Panc1 (cell line): ENCODE measurements around the gene LRRC46.

ENCODE experiments used
- POLR2AphosphoS5 ChIP-seq: IDR thresholded peaks from 2 replicates; pipeline ENCODE4 v1.6.1; 2012; ENCODE audit warnings: mild to moderate bottlenecking, low read depth, low read length, moderate library complexity
- SIN3A ChIP-seq: IDR thresholded peaks from 2 replicates; pipeline ENCODE4 v1.6.1; 2012; ENCODE audit warnings: low read depth, mild to moderate bottlenecking, low read length, moderate library complexity, borderline replicate concordance; ENCODE audit not compliant: insufficient read depth
- TCF7L2 ChIP-seq: IDR thresholded peaks from 2 replicates; pipeline ENCODE4 v1.6.1; 2011; ENCODE audit warnings: mild to moderate bottlenecking, low read depth, low read length, inconsistent platforms
- TF ChIP-seq, protein P1 (sequence below): fragments of 450-650 bp; IDR thresholded peaks from 2 replicates; pipeline ENCODE4 v1.5.1; 2017; ENCODE audit warnings: mild to moderate bottlenecking
- TF ChIP-seq, protein P2 (sequence below), 2 experiments: IDR thresholded peaks; 2 replicates each; pipeline ENCODE4 v1.6.1; 2011 to 2012; ENCODE audit warnings: low read depth in 2 of 2, control low read depth in 1 of 2, low read length in 1 of 2, mild to moderate bottlenecking in 1 of 2, moderate library complexity in 1 of 2; ENCODE audit not compliant: insufficient read depth in 1 of 2

DNA sequence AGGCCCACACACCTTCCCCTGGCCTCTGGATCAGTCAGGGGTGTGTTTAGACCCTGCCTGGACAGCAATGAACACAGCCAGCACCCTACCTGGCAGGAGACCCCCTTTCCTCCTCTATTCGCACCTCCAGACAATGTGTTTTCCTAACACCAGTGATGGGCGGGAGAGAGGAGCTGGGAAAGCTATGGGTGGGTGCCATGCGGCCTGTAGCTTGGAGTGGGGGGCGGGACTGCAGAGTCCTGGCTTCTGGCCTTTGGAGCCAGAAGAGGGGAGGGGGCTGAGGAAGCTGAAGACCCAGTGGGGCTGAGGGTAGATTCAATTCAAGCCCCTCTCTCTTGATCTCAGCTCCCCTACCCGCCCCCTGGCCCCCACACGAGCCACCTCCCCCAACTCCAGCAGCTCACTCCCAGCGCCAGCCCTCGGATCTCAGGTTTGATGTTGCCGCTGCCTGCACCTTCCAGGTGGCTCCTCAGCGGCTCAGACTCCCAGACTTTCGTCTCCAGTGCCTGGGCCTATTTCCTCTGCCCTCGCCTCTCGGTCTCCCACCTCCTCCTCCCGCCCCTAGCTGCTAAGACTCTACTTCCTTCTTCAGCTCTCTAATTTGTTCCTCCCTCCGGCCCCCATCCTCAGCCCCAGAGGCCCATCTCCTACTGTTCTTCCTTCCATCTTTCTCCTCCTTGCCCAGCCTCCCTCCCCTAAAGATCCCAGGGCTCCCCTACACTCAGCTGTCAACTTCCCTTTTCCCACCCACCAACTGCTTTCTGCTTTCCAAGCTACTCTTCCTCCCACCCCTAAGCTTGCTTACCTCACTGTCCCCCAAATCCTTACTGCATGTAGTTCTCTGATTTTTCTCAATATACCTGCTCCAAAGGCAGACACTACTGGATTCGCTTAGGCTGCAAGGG is 26.3 kb downstream of the LRRC46 start:
- no peak for TF ChIP-seq POLR2AphosphoS5
- TF ChIP-seq, protein P1, sequence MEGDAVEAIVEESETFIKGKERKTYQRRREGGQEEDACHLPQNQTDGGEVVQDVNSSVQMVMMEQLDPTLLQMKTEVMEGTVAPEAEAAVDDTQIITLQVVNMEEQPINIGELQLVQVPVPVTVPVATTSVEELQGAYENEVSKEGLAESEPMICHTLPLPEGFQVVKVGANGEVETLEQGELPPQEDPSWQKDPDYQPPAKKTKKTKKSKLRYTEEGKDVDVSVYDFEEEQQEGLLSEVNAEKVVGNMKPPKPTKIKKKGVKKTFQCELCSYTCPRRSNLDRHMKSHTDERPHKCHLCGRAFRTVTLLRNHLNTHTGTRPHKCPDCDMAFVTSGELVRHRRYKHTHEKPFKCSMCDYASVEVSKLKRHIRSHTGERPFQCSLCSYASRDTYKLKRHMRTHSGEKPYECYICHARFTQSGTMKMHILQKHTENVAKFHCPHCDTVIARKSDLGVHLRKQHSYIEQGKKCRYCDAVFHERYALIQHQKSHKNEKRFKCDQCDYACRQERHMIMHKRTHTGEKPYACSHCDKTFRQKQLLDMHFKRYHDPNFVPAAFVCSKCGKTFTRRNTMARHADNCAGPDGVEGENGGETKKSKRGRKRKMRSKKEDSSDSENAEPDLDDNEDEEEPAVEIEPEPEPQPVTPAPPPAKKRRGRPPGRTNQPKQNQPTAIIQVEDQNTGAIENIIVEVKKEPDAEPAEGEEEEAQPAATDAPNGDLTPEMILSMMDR = no peak
- no peak for TF ChIP-seq TCF7L2
- TF ChIP-seq, protein P2, sequence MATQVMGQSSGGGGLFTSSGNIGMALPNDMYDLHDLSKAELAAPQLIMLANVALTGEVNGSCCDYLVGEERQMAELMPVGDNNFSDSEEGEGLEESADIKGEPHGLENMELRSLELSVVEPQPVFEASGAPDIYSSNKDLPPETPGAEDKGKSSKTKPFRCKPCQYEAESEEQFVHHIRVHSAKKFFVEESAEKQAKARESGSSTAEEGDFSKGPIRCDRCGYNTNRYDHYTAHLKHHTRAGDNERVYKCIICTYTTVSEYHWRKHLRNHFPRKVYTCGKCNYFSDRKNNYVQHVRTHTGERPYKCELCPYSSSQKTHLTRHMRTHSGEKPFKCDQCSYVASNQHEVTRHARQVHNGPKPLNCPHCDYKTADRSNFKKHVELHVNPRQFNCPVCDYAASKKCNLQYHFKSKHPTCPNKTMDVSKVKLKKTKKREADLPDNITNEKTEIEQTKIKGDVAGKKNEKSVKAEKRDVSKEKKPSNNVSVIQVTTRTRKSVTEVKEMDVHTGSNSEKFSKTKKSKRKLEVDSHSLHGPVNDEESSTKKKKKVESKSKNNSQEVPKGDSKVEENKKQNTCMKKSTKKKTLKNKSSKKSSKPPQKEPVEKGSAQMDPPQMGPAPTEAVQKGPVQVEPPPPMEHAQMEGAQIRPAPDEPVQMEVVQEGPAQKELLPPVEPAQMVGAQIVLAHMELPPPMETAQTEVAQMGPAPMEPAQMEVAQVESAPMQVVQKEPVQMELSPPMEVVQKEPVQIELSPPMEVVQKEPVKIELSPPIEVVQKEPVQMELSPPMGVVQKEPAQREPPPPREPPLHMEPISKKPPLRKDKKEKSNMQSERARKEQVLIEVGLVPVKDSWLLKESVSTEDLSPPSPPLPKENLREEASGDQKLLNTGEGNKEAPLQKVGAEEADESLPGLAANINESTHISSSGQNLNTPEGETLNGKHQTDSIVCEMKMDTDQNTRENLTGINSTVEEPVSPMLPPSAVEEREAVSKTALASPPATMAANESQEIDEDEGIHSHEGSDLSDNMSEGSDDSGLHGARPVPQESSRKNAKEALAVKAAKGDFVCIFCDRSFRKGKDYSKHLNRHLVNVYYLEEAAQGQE (IDR thresholded peaks at IDR 0.05; ENCODE audit: insufficient read depth in 1 of 2, low read depth in 2 of 2, low read length in 1 of 2) = no peak
- no peak for TF ChIP-seq SIN3A
